ENCODE results near the gene SYT12. TPM values are rescaled to one million over a fixed set of nuclear protein-coding genes. Genes with fewer than 3 reads are reported as not detected.

The SYT12 gene
- total and polyA plus RNA-seq, 2 donors (not counting 3 experiments of a cell fraction or from before 2014, with no cell fraction given): not detected

- H3K27ac ChIP-seq (ENCODE audit: insufficient read depth, low read depth, low read length): no peak overlapping the region
Measured at GRCh38 chr11:67044496-67044895, 21.6 kb downstream of the SYT12 start.

GRCh38 chr11:67045314-67045713, 22.4 kb downstream of the SYT12 start:
- no peaks in the 10 kb centered on the region for H3K36me3 ChIP-seq (ENCODE audit: control insufficient read depth in 2 of 2, extremely low read depth in 1 of 2, insufficient read depth in 2 of 2, low read length in 2 of 2)
- H3K4me3 ChIP-seq (replicated peaks in 1 of 3; ENCODE audit: insufficient read depth in 1 of 3, low read depth in 1 of 3, low read length in 3 of 3): no peak overlapping the region
- no TSS peak for BruUV-seq (replicated peaks)
- no peaks in the 10 kb centered on the region for H3K79me2 ChIP-seq (ENCODE audit: control insufficient read depth, insufficient read depth, low read length)
- H3K9me3 ChIP-seq (replicated peaks; ENCODE audit: control insufficient read depth, insufficient read depth, low read length): no peaks in the 10 kb centered on the region
- intact Hi-C loops (cut with micrococcal nuclease) (no loop called here), dilution Hi-C loops (cut with MboI; ENCODE audit: extremely low pct_ligation_motif_present, low sequenced_read_pairs) (no loop called here)
- no peaks in the 10 kb centered on the region for H4K20me1 ChIP-seq (replicated peaks; ENCODE audit: control insufficient read depth, extremely low read depth, insufficient read depth, low read length)
- no peak for FAIRE-seq
- DNase-seq (ENCODE audit: low read depth, low spot score): no peak
- no peaks in the 10 kb centered on the region for H3K4me1 ChIP-seq (ENCODE audit: control insufficient read depth, extremely low read depth, insufficient read depth, low read length)
- no peak overlapping the region for H2AFZ ChIP-seq (ENCODE audit: low read depth, low read length)
- H3K9ac ChIP-seq (replicated peaks; ENCODE audit: extremely low read depth, insufficient read depth, low read length): no peak overlapping the region
- ChIA-PET CTCF (interaction anchor here (3.2 kb wide), 1 partner anchor 9 kb away, joined by 19 read pairs; no protein-coding TSS in a partner anchor), POLR2A (no interaction called here)
- H3K27ac ChIP-seq (ENCODE audit: insufficient read depth, low read depth, low read length): no peak overlapping the region
- no peaks in the 10 kb centered on the region for H3K27me3 ChIP-seq (ENCODE audit: control insufficient read depth in 2 of 2, insufficient read depth in 2 of 2, low read length in 2 of 2)
- no peaks in the 10 kb centered on the region for H3K9me1 ChIP-seq (replicated peaks; ENCODE audit: control insufficient read depth, extremely low read depth, insufficient read depth, low read length)
- no peak overlapping the region for H3K4me2 ChIP-seq (ENCODE audit: insufficient read depth, low read length)
- TF ChIP-seq CTCF (IDR thresholded peaks at IDR 0.05; ENCODE audit: extremely low read depth in 1 of 2, insufficient read depth in 1 of 2, low read depth in 1 of 2, low read length in 2 of 2): no peak
- no peak for TF ChIP-seq JUN (IDR thresholded peaks at IDR 0.05; ENCODE audit: borderline replicate concordance, insufficient read depth, insufficient read length, low read depth)
- TF ChIP-seq MAX (IDR thresholded peaks at IDR 0.05; ENCODE audit: insufficient read depth, insufficient read length): no peak
- no peak for TF ChIP-seq FOS (IDR thresholded peaks at IDR 0.05; ENCODE audit: borderline replicate concordance, insufficient read depth, low read length)
- TF ChIP-seq POLR2AphosphoS5 (IDR thresholded peaks at IDR 0.05; ENCODE audit: insufficient read depth, low read depth, low read length): no peak
- TF ChIP-seq POLR2A (IDR thresholded peaks at IDR 0.05; ENCODE audit: low read depth, low read length): no peak

More at GRCh38 chr11:67044496-67044895, 21.6 kb downstream of the SYT12 start:
- BruUV-seq (replicated peaks): no TSS peak
- no peak for FAIRE-seq
- H2AFZ ChIP-seq (ENCODE audit: low read depth, low read length): no peak overlapping the region
- dilution Hi-C loops (cut with MboI; ENCODE audit: extremely low pct_ligation_motif_present, low sequenced_read_pairs): no loop called here
- H3K4me3 ChIP-seq (replicated peaks in 1 of 3; ENCODE audit: insufficient read depth in 1 of 3, low read depth in 1 of 3, low read length in 3 of 3): no peak overlapping the region
- POLR2A ChIA-PET: interaction anchor here (0.6 kb wide), 1 partner anchor 19 kb away, joined by 3 read pairs; no protein-coding TSS in a partner anchor
- H4K20me1 ChIP-seq (replicated peaks; ENCODE audit: control insufficient read depth, extremely low read depth, insufficient read depth, low read length): no peaks in the 10 kb centered on the region
- no peak for TF ChIP-seq EZH2 (IDR thresholded peaks at IDR 0.05; ENCODE audit: borderline replicate concordance, low read depth, low read length, severe bottlenecking)
- no peak for TF ChIP-seq GATA2 (IDR thresholded peaks at IDR 0.05; ENCODE audit: insufficient read depth, insufficient read length, low read depth, low read length)
- no peak for TF ChIP-seq FOS (IDR thresholded peaks at IDR 0.05; ENCODE audit: borderline replicate concordance, insufficient read depth, low read length)
- no peak for TF ChIP-seq JUN (IDR thresholded peaks at IDR 0.05; ENCODE audit: borderline replicate concordance, insufficient read depth, insufficient read length, low read depth)
- no peak for TF ChIP-seq MYC (IDR thresholded peaks at IDR 0.05; ENCODE audit: low read depth, low read length)
- no peak for TF ChIP-seq POLR2AphosphoS5 (IDR thresholded peaks at IDR 0.05; ENCODE audit: insufficient read depth, low read depth, low read length)
- H3K27me3 ChIP-seq (ENCODE audit: control insufficient read depth in 2 of 2, insufficient read depth in 2 of 2, low read length in 2 of 2): no peaks in the 10 kb centered on the region
- H3K79me2 ChIP-seq (ENCODE audit: control insufficient read depth, insufficient read depth, low read length): no peaks in the 10 kb centered on the region
- no peak for DNase-seq (ENCODE audit: low read depth, low spot score)
- H3K4me1 ChIP-seq (ENCODE audit: control insufficient read depth, extremely low read depth, insufficient read depth, low read length): no peaks in the 10 kb centered on the region
- no peak overlapping the region for H3K4me2 ChIP-seq (ENCODE audit: insufficient read depth, low read length)
- H3K9me1 ChIP-seq (replicated peaks; ENCODE audit: control insufficient read depth, extremely low read depth, insufficient read depth, low read length): no peaks in the 10 kb centered on the region
- no peaks in the 10 kb centered on the region for H3K36me3 ChIP-seq (ENCODE audit: control insufficient read depth in 2 of 2, extremely low read depth in 1 of 2, insufficient read depth in 2 of 2, low read length in 2 of 2)
- H3K9me3 ChIP-seq (replicated peaks; ENCODE audit: control insufficient read depth, insufficient read depth, low read length): no peaks in the 10 kb centered on the region
- H3K9ac ChIP-seq (replicated peaks; ENCODE audit: extremely low read depth, insufficient read depth, low read length): no peak overlapping the region
- intact Hi-C loops (cut with micrococcal nuclease): no loop called here
- CTCF ChIA-PET: interaction anchor here (0.7 to 3.2 kb wide), 3 partner anchors 8 to 23 kb away, joined by 3 to 19 read pairs (median 4); no protein-coding TSS in a partner anchor
